Daoy (cell line): Measurements from ENCODE around the gene MED13L. TPM values are rescaled to one million over a fixed set of nuclear protein-coding genes. Genes with fewer than 3 reads are reported as not detected.
A peak's percentile ranks its signal among the peaks of the same experiment; 100 is the strongest.
"Not testable (repeated sequence)": the region's sequence is repeated elsewhere in the genome, so short reads cannot be mapped to it uniquely, and the experiment has no call there.

ENCODE experiments used
- DNase-seq: peaks from one replicate; pipeline ENCODE4 v3.0.0-alpha.2; 2015; ENCODE audit warnings: low read depth
- total RNA-seq: library from RNA; depleted of rRNA; stranded (reverse); fragments of >200 nt; shearing (Covaris generic); gene quantifications from 2 replicates; pipeline ENCODE4 v1.2.3, GENCODE V29; 2014

Gene MED13L
- total RNA-seq, 1 experiment from 2014 or later: 36.2 TPM

DNA sequence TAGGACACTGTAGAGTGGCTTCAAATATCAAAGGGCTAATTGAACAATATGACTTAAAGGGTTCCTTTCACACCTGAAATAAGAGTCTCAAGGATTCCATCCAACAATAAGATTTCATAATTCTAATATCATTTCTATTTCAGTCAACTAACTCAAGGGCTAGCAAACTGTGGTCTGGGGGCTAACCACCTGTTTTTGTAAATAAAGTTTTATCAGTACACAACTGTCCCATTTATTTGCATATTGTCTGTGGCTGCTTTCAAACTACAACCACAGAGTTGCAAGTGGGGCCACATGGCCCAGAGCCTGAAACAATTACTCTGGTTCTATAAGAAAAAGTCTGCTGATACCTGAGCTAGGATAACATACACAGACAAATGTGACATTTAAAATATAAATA lies 29.1 kb downstream of the MED13L start:
- DNase-seq: no peak

DNA sequence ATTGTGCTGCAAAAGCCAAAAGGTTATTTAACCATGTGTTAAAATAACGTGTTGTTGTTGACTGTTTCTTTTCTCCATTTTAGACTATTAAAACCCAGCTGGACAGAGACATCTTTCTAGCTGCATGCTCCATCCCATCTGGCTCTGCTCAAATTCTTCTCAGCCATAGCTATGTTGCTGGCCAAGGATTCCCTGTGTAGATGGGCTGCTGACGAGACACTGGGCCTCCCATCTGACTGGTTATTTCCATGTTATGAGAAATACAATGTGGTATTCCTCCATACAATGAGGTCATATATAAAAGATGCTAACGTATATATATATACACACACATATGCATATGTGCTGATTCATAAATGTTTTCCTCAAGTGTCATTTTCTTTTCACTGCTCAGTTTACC lies 30.1 kb downstream of the MED13L start:
- no peak for DNase-seq

DNA sequence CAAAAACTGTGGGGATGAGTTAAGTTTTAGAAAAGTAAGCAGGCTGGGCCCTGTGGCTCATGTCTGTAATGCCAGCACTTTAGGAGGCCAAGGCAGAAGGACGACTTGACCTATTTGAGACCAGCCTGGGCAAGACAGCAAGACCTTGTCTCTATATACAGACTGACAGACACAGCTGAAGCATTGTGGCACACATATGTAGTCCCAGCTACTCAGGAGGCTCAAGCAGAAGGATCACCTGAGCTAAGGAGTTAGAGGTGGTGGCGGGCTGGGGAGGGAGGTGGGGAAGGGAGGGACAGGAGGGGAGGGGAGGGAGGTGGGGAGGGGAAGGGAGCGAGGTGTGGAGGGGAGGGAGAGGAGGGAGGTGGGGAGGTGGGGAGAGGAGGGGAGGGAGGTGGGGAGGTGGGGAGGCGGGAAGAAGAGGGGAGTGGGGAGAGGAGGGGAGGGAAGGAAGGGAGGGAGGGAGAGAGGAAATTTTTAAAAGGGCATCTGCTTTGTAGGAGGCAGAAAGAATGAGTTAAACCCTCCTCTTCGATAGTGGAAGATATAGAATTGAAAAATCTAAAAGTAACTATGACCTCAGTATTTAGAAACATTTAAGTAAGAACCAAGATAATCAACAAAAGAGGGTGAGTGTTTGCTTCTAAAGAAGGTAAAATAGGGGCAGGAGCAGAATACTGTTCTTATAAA lies 30.9 kb downstream of the MED13L start:
- DNase-seq: no peak

DNA sequence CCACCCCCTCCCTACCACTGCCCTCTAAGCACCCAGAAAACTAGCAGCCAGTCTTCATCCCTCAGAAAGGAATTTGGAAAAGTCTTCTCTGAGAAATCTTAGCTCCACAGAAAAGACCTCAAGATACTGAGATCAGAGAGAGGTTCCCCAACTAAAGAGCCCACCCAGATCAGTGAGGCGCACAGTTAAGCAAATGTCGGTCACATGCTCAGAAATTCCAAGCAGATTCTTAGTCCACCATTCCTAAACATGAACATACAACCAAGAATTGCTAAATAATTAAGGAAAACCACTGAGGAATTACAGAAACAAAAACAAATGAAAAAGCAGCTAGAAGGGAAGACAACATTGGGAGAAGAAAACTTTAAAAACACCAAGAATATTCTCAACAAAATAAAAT lies 32.3 kb downstream of the MED13L start:
- no peak for DNase-seq

DNA sequence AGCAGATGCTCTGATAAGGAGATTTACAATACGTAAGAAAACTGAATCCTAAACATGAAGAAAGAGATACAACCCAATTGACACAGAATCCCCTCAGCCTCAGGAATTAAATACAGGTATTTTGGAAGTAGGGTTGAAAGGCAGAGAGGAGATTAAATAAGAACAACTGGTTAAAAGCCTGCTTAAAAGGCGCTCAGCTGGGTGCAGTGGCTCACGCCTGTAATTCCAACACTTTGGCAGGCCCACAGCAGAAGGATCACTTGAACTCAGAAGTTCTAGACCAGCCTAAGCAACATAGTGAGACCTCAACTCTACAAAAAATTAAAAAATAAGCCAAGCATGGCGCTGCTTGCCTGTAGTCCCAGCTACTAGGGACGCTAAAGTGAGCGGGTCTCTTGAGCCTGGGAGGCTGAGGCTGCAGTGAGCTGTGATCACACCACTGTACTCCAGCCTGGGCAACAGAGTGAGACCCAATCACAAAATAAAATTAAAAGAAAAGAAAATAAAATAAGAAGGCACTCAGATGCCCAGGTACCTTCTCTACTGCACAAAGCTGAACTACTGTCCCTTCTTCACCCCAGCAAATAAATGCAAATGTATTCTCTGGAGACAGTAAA lies 32.9 kb downstream of the MED13L start:
- no peak for DNase-seq

DNA sequence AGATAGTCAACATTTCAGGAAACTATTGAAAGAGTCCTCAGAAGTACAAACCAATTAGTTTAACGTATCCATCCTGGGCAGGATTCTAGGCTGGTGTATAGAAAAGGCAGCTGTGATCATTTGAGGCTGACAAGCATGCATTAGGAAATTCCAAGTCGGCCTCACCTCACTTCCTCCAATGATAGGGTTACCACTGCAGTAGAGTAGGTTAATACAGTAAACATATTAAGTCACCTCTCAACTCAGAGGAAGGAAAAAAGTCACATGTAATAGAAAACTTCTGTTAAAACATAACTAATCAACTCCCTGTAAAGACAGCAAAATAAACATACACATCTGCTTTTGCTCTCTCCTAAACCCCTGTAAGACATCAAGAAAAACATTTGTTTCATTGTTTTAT lies 33.5 kb downstream of the MED13L start:
- DNase-seq: peak; percentile 49

DNA sequence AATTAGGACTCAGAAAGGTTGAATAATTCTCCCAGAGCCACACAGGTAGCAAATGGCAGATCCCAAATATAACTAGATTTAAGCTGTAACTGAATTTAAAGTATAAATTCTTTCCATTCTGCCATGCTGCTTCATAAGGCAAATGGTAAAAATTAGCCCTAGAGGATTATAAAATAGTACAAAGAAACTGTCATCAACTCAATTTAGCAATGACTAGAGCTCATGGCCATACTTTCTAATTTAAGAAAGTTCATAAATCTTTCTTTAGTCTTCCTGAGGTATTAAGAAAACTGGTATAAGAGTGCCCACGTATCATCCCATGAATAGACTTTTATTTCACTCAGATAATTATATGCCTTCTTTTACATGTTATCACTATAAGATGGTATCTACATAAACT lies 34.8 kb downstream of the MED13L start:
- no peak for DNase-seq

DNA sequence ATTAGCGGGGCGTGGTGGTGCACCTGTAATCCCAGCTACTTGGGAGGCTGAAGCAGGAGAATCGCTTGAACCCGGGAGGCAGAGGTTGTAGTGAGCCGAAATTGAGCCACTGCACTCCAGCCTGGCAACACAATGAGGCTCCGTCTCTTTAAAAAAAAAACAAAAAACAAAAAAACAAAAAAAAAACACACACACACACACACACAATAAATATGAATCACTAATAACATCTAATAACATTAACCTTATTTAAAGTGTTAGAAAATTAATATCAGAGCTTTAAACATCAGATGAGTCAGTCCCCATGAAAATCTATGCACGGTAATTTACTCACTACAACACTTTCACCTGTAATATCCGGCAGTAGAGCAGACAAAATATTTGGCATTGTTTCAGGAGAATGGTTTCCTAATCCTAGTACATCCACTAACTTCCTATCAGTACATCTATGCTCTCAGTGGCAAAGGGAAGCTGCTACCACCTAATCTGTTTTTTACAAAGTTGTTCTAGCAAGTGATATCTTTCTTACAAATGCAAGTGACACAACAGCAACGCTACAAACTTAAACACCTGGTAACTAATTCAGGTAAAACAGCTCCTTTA lies 36.2 kb downstream of the MED13L start:
- DNase-seq: no peak

DNA sequence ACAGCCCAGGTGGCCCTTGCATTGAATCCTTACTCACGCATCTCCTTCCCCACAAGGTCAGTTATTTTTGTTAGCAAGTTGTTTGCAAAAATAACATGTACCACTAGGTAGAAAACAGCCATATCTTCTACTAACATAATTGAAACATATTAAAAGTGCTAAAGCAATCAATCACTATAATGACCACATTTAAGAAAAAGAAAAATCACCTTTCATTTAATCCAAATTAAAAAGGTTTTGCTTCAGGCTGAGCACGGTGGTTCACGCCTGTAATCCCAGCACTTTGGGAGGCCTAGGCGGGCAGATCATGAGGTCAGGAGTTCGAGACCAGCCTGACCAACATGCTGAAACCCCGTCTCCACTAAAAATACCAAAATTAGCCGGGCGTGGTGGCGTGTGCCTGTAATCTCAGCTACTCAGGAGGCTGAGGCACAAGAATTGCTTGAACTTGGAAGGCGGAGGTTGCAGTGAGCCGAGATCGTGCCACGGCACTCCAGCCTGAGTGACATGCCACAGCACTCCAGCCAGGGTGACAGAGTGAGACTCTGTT lies 38.8 kb downstream of the MED13L start:
- DNase-seq: not testable (repeated sequence)

DNA sequence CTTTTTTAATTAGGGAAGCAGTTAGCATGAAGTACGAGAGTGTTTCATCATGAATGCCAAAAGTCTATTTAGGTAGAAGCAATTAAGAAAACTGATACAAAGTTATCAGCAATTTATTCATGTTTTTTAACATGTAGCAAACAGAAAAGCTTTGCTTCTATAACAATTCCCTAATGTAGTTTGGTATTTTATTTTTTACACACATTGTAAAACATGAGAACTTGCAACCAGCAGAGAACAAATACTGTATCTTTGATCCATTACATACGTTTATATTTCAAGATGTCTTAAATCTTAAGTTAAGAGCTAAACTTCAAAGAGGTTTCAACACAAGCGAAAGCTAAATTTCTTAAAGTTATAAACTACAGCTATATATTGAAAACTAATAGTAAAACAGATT lies 39.3 kb downstream of the MED13L start:
- no peak for DNase-seq

DNA sequence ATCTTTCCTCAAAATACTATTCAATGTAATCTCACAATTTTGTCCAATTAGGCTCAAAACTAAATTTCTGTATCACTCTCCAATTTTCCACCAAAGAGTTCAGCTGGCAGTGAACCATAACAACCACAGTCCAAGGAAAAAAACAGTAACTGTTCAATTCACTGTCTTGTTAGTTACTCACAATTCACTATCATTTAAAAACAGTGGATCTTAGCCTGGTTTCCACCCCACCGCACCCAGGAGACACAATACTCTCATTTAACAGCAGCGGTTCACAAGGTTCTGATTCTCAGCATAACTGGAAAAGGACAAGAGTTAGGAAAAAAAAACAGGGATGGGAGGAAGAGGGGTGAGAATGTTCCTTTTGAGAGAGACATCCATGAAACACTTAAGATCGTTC lies 40.5 kb downstream of the MED13L start:
- no peak for DNase-seq

DNA sequence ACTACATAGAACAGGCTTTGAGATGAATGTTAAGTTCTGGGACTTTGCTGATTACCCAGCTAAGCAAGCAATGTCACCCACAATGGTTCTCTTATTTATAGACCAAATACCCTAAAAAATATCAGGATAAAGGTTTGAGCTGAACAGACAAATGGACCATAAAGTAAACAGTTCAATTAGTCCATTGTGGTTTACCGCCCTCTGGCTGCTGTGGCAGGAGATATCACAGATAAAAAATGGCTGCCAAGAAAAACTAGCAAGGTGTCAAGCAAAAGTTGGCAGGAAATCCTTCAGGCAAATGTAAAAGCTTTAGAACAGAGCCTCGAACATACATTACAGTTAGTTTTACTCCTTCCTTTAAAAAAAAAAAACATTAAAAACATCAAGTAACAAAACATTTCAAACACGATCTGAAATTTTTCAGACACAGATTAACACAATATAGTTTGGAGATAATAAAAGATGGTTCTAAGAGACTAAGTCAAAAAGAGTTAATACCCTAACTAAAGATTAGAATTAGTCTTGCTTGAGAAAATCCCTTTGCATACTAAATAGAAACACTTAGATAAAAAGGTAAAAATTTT lies 41.3 kb downstream of the MED13L start:
- DNase-seq: peak; percentile 67

DNA sequence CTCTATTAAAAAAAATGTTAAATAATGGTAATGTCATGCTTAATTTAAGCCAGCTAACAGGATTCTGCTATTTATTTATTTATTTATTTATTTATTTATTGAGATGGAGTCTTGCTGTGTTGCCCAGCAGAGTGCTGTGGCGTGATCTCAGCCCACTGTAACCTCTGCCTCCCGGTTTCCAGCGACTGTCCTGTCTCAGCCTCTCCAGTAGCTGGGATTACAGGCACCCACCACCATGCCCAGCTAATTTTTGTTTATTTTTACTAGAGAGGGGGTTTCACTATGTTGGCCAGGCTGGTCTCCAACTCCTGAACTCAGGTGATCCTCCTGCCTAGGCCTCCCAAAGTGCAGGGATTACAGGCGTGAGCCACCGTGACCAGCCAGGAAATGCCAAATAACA lies 43.3 kb downstream of the MED13L start:
- DNase-seq: not testable (repeated sequence)

DNA sequence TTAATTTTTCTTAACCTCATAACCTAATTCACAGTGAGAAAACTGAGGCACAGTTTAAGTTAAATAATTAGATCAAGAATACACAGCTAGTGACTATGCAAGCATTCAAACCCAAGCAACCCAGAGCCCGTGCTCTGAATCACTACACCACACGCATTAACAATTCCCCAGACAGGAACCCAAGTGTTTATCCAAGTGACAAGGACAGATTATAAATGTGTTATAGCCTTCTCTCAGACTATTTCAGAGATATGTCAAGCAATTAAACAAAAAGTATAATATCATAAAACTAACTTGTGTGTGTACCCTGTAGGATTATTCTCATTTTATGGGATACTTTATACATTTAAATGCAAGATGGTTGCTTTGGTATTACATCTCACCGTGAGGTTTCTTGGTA lies 43.8 kb downstream of the MED13L start:
- DNase-seq: peak; percentile 32

DNA sequence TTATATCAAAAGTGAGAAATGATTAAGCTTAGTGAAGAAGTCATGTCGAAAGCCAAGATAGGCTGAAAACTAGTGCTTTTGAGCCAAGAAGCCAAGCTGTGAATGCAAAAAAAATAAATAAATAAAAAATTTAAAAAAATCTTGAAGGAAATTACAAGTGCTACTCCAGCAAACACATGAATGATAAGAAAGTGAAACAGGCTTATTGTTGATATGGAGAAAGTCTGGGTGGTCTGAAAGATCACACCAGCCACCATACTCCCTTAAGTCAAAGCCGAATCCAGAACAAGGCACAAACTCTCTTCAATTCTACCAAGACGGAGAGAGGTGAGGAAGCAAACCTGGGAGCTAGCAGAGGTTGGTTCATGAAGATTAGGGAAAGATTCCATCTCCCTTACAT lies 49.7 kb downstream of the MED13L start:
- no peak for DNase-seq

DNA sequence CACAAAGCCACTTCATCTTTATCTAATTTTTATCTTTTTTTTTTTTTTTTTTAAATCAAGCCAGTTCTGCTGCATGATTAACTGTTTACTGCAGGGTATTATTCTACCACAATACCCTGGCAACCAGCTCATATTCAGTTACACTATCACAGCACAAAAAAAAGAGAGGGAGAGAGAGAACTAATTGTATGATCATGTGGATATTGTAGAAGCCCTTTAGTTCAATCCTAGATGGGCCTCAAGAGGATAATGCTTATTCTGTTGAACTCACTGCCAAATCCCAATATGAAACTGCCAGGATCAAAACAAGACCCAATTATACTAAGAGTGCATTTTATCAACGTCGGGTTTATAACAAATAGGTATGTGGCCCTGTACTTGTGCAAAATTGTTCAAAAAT lies 51.5 kb downstream of the MED13L start:
- no peak for DNase-seq

DNA sequence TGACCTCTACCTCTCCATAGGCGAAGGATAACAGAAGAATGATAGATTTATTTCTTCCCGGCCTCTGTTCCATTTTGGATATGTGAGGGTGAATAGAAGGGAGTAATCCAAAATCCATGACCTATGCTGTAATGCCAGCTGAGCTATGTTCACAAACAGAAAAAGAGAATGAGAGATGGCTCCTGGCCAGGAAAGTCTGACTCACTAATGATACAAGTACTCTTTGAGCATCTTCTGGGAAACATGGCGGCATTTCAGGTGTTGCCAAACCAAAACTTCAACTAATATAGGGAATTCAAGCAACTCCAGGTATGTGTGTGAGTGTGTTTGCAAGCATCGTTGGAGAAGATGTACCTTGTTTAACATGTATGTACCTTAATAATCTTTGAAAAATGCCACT lies 55.1 kb downstream of the MED13L start:
- DNase-seq: peak; percentile 80

DNA sequence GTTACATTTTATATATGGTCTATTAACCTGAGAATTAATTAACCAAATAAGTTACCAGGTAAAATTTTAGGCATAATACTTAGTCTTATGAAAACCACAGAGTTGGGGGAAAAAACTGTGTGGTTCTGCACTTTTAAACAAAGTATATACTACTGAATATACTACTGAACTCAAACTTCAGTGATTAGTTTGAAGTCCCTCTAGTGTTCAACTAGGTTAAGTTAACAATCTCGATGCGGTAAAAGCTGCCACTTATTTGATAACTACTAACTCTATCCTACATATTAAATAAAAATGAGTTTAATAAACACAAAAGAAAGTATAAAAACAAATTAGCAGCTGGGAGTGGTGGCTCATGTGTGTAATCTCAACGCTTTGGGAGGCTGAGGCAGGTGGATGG lies 56.7 kb downstream of the MED13L start:
- DNase-seq: no peak

DNA sequence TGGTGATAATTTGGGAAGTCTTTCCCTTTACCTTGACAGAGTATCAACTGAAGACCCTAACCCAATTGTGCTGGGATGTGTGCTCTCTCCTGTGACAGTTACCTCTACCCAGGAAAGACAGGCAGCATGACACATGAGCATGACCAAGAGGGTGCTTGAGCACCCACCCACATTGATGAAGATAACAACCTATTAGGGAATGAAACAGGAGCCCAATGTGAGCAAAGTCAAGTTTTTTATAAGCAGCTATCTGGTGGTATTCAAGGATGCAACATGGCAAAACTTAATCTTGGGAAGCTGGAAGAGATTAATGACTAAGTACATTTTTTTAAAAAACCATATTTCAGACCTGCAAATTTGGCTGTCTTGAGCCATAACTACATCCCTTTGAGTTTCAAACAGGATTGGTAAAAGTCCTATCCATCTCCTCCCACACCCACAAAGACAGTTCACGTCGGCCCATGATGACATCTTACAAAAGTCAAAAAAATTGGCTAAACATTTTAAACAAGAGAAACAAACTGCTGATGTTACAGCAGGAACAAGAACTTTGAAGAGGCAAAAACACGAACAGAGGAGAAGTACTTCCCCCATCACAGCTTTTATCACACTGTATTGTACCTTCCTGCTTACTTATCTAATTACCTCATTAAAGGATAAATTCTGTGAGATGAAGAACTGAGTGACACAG lies 60.3 kb downstream of the MED13L start:
- no peak for DNase-seq

DNA sequence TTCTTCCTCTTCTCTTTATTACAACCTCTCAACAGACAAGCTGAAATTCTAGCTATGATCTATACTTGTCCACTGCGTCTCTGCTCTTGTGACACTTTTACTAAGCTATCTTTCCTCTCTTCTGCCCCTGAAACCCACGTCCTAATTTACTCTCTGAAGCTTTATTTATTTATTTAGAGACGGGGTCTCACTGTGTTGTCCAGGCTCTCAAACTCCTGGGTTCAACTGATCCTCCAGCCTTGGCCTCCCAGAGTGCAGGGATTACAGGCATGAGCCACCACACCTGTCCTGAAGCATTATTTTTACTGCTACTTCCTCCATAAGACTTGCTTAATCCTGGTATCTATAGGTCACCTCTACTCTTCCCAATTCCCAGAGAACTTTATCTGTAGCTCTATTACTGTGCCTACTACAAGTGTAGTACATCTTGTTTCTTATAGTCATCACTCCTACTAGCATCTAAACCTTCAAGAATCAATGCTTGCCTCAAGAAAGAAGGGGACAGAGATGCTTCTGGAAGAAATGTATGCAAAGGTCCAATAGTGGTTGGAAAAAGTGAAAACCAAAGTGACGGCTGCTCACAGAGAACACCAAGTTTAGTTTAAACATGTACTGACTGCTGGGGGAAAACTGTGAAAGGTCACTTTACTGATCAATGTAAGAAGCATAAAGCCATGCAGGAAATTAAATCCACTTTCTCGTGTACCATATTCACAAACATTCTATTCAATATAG lies 61.3 kb downstream of the MED13L start:
- no peak for DNase-seq

DNA sequence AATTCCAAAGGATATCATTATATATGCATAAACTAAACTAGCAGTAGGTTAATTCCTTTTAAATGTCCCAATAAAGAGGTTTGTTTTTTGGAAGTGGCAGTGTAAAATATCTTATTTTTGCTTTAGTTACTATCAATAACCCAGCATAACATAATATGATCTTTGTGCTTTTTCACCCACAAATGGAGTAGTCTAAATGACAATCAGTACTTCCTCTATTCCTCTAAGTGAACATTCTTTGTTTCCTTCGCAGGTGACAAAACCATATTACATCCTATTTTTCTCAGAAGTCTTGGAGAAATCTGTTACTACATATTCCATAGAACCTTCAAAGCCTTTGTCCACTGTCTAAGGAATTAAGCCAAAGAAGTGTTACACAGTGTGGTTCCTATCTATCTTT lies 62.5 kb downstream of the MED13L start:
- DNase-seq: no peak
